Neuronal stem cell (in vitro differentiated cells): ENCODE results near the gene RGP1.
A peak's percentile ranks its signal among the peaks of the same experiment; 100 is the strongest.

Experiments used
- DNase-seq: peaks from one replicate; pipeline ENCODE4 v3.0.0-alpha.2; 2013; ENCODE audit warnings: low spot score
- H2AFZ ChIP-seq: one replicate; pipeline ENCODE4 v1.6.1; 2013; ENCODE audit warnings: mild to moderate bottlenecking, low read length, inconsistent platforms
- H2AK5ac ChIP-seq: 2 replicates; pipeline ENCODE4 v1.6.1; 2013; ENCODE audit warnings: low read depth, mild to moderate bottlenecking, inconsistent platforms, low read length, moderate library complexity, mixed read lengths
- H2BK120ac ChIP-seq: 2 replicates; pipeline ENCODE4 v1.6.1; 2013; ENCODE audit warnings: low read depth, mild to moderate bottlenecking, inconsistent platforms, low read length, moderate library complexity, mixed read lengths
- H2BK12ac ChIP-seq: one replicate; pipeline ENCODE4 v1.6.1; 2013; ENCODE audit warnings: low read length, inconsistent platforms
- H2BK15ac ChIP-seq: 2 replicates; pipeline ENCODE4 v1.6.1; 2013; ENCODE audit warnings: mild to moderate bottlenecking, low read length, inconsistent platforms, mixed read lengths
- H2BK5ac ChIP-seq: one replicate; pipeline ENCODE4 v1.6.1; 2013; ENCODE audit warnings: inconsistent platforms, mild to moderate bottlenecking, low read length, moderate library complexity
- H3K14ac ChIP-seq: one replicate; pipeline ENCODE4 v1.6.1; 2013; ENCODE audit warnings: low read length, inconsistent platforms
- H3K18ac ChIP-seq: 2 replicates; pipeline ENCODE4 v1.6.1; 2013; ENCODE audit warnings: low read length, inconsistent platforms
- H3K23ac ChIP-seq: 2 replicates; pipeline ENCODE4 v1.6.1; 2013; ENCODE audit warnings: low read depth, mild to moderate bottlenecking, mixed read lengths, low read length, inconsistent platforms; ENCODE audit not compliant: poor library complexity
- H3K27ac ChIP-seq: replicated peaks from 3 replicates; pipeline ENCODE4 v1.5.1; 2013; ENCODE audit warnings: low read length, inconsistent platforms
- H3K27me3 ChIP-seq, 3 experiments: 2 replicates each; pipeline ENCODE4 v1.6.1; 2013; ENCODE audit warnings: low read length in 3 of 3, mild to moderate bottlenecking in 2 of 3, inconsistent platforms in 1 of 3, low read depth in 1 of 3, mixed read lengths in 1 of 3, moderate library complexity in 1 of 3; ENCODE audit not compliant: control insufficient read depth in 3 of 3, insufficient read depth in 3 of 3
- H3K36me3 ChIP-seq, 2 donors: replicated peaks in 1 of 2; 2 replicates each; pipeline ENCODE4 v1.6.1; 2013; ENCODE audit warnings: low read length in 2 of 2; ENCODE audit not compliant: control insufficient read depth in 2 of 2, insufficient read depth in 2 of 2
- H3K4ac ChIP-seq: 2 replicates; pipeline ENCODE4 v1.6.1; 2013; ENCODE audit warnings: inconsistent platforms, mild to moderate bottlenecking, low read length, moderate library complexity
- H3K4me1 ChIP-seq, 2 donors: 1 replicate in 1 of 2; 2 replicates in 1 of 2; pipeline ENCODE4 v1.6.1; 2013; ENCODE audit warnings: low read length in 2 of 2, low read depth in 1 of 2; ENCODE audit not compliant: control insufficient read depth in 2 of 2, insufficient read depth in 1 of 2
- H3K4me2 ChIP-seq: one replicate; pipeline ENCODE4 v1.6.1; 2013; ENCODE audit warnings: mild to moderate bottlenecking, low read length, inconsistent platforms; ENCODE audit not compliant: insufficient read depth, poor library complexity, severe bottlenecking
- H3K4me3 ChIP-seq, 2 donors: 2 replicates each; pipeline ENCODE4 v1.5.1; 2013; ENCODE audit warnings: low read length in 2 of 2, mild to moderate bottlenecking in 2 of 2, inconsistent platforms in 1 of 2, moderate library complexity in 1 of 2
- H3K79me1 ChIP-seq: one replicate; pipeline ENCODE4 v1.6.1; 2013; ENCODE audit warnings: low read depth, mild to moderate bottlenecking, inconsistent platforms, low read length, moderate library complexity
- H3K9ac ChIP-seq: one replicate; pipeline ENCODE4 v1.6.1; 2013; ENCODE audit warnings: mild to moderate bottlenecking, low read depth, low read length, inconsistent platforms; ENCODE audit not compliant: poor library complexity
- H3K9me3 ChIP-seq, 2 donors: replicated peaks in 1 of 2; 2 replicates each; pipeline versions ENCODE3 to v1.6.1; 2013; ENCODE audit warnings: low read length in 2 of 2, mild to moderate bottlenecking in 2 of 2, inconsistent platforms in 1 of 2, low read depth in 1 of 2, mixed read lengths in 1 of 2, moderate library complexity in 1 of 2; ENCODE audit not compliant: control insufficient read depth in 2 of 2, insufficient read depth in 1 of 2
- H4K8ac ChIP-seq: one replicate; pipeline ENCODE4 v1.6.1; 2013; ENCODE audit warnings: low read depth, mild to moderate bottlenecking, inconsistent platforms, low read length, moderate library complexity
- H4K91ac ChIP-seq: one replicate; pipeline ENCODE4 v1.6.1; 2013; ENCODE audit warnings: low read length, low read depth, mild to moderate bottlenecking, inconsistent platforms; ENCODE audit not compliant: poor library complexity
- WGBS, 2 donors: extraction: QIAGEN DNeasy Blood & Tissue Kit; methylation state at CpG; one replicate each; pipeline ENCODE4 v1.1.7; 2013; ENCODE audit warnings: missing lambda C conversion rate in 2 of 2, mixed read lengths in 1 of 2; ENCODE audit not compliant: insufficient read length in 2 of 2, insufficient replicate concordance in 1 of 2; ENCODE audit errors: extremely low coverage in 2 of 2; 5-methylcytosine and 5-hydroxymethylcytosine counted together

RGP1 gene

GRCh38 chr9:35758475-35759050 is 9.5 kb downstream of the RGP1 start:
- no peak overlapping the region for H2BK12ac ChIP-seq
- peaks cover 6 to 32% of the 10 kb centered on the region in 2 donors for H3K36me3 ChIP-seq
- H3K14ac ChIP-seq = no peak overlapping the region
- H3K9ac ChIP-seq = no peak overlapping the region
- no peak overlapping the region for H4K8ac ChIP-seq
- H3K9me3 ChIP-seq = no peaks in the 10 kb centered on the region
- H4K91ac ChIP-seq = no peak overlapping the region
- no peak overlapping the region for H2AFZ ChIP-seq
- H3K4me2 ChIP-seq = no peak overlapping the region
- no peaks in the 10 kb centered on the region for H3K27me3 ChIP-seq
- no peak overlapping the region for H2AK5ac ChIP-seq
- H2BK5ac ChIP-seq = no peak overlapping the region
- H2BK120ac ChIP-seq = no peak overlapping the region
- 89% methylated on average over 1 of the region's 3 CpGs; no CpG with 5 or more reads in 1 of the 2 donors for WGBS, 2 donors
- no peak for DNase-seq
- H3K4me1 ChIP-seq = peaks cover 3 to 5% of the 10 kb centered on the region in 2 donors
- no peak overlapping the region for H2BK15ac ChIP-seq
- no peak overlapping the region for H3K4ac ChIP-seq
- no peak overlapping the region for H3K23ac ChIP-seq
- no peak overlapping the region for H3K4me3 ChIP-seq
- H3K79me1 ChIP-seq = peaks cover 2% of the 10 kb centered on the region
- no peak overlapping the region for H3K27ac ChIP-seq
- no peak overlapping the region for H3K18ac ChIP-seq

DNA sequence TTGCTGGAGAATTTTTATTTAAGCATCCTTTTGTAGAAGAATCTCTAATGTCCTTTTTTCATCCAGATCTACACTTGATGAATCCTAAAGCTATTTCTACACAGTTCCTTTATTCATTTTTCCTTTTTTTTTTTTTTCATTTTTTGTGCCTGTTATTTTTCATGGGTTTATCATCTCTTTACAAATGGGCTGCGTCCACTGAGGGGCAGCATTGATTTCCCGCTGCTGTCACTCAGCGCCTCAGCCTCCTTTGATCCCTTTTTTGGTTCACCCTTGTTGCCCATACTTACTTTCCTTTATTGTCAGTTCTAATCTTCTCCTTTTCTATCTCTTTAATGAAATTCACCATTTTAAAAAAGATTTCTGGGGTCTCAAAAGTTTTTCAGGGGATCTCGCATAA is 10.7 kb downstream of the RGP1 start:
- H3K9ac ChIP-seq = no peak overlapping the region
- H3K18ac ChIP-seq = no peak overlapping the region
- H4K8ac ChIP-seq = no peak overlapping the region
- H3K14ac ChIP-seq = no peak overlapping the region
- H3K27ac ChIP-seq = no peak overlapping the region
- H3K79me1 ChIP-seq = peaks cover 2% of the 10 kb centered on the region
- peaks cover 3 to 5% of the 10 kb centered on the region in 2 donors for H3K4me1 ChIP-seq
- no peak overlapping the region for H3K4ac ChIP-seq
- no peak overlapping the region for H2AK5ac ChIP-seq
- no peak overlapping the region for H3K23ac ChIP-seq
- H2BK5ac ChIP-seq = no peak overlapping the region
- H3K9me3 ChIP-seq = no peaks in the 10 kb centered on the region
- H2AFZ ChIP-seq = no peak overlapping the region
- H3K4me2 ChIP-seq = no peak overlapping the region
- H3K27me3 ChIP-seq = no peaks in the 10 kb centered on the region
- H3K36me3 ChIP-seq = peaks cover 0 to 19% of the 10 kb centered on the region in 2 donors
- WGBS, 2 donors = no CpG with 5 or more reads among the region's 4 CpGs
- no peak overlapping the region for H2BK12ac ChIP-seq
- H4K91ac ChIP-seq = no peak overlapping the region
- DNase-seq = no peak
- H3K4me3 ChIP-seq = no peak overlapping the region
- H2BK120ac ChIP-seq = no peak overlapping the region
- no peak overlapping the region for H2BK15ac ChIP-seq

DNA sequence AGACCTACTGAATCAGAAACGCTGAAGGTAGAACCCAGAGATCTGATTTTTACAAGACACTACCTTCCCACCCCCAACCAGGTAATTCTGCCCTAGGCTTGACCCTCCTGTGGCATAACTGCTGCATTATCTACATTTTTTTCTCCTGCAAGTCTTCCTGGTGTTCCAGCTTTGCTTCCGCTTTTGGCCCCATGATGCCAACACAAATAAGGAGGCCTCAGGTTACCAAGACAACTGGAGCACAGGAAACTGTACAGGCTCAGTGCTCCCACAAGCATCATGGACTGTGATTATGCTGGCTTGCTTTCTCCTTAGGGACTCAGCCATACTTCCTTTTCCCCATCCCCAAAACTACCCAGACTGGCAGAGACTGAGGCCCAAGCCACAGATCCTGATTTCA is 11.6 kb downstream of the RGP1 start:
- H2BK5ac ChIP-seq = no peak overlapping the region
- H3K27me3 ChIP-seq = no peaks in the 10 kb centered on the region
- no peak overlapping the region for H2AK5ac ChIP-seq
- H3K18ac ChIP-seq = no peak overlapping the region
- no peak overlapping the region for H3K4me2 ChIP-seq
- no peak overlapping the region for H4K8ac ChIP-seq
- no peak overlapping the region for H4K91ac ChIP-seq
- H3K36me3 ChIP-seq = peaks cover 0 to 11% of the 10 kb centered on the region in 2 donors
- no peak overlapping the region for H2AFZ ChIP-seq
- H3K79me1 ChIP-seq = peaks cover 2% of the 10 kb centered on the region
- no peak overlapping the region for H3K4me3 ChIP-seq
- H2BK120ac ChIP-seq = no peak overlapping the region
- H2BK12ac ChIP-seq = no peak overlapping the region
- no peak overlapping the region for H3K4ac ChIP-seq
- no peaks in the 10 kb centered on the region for H3K9me3 ChIP-seq
- no peak overlapping the region for H2BK15ac ChIP-seq
- DNase-seq = no peak
- H3K23ac ChIP-seq = no peak overlapping the region
- H3K4me1 ChIP-seq = peaks cover 3 to 5% of the 10 kb centered on the region in 2 donors
- H3K27ac ChIP-seq = peak overlapping the region; percentile 8
- H3K9ac ChIP-seq = no peak overlapping the region
- H3K14ac ChIP-seq = no peak overlapping the region
- no CpG with 5 or more reads among the region's 2 CpGs for WGBS, 2 donors

- no peak overlapping the region for H3K27ac ChIP-seq
- H3K36me3 ChIP-seq = no peaks in the 10 kb centered on the region
- no CpG with 5 or more reads among the region's 2 CpGs for WGBS, 2 donors
- H3K4me1 ChIP-seq = peaks cover 3 to 5% of the 10 kb centered on the region in 2 donors
- H3K23ac ChIP-seq = no peak overlapping the region
- H3K4ac ChIP-seq = no peak overlapping the region
- no peak overlapping the region for H4K8ac ChIP-seq
- H3K18ac ChIP-seq = no peak overlapping the region
- H2AK5ac ChIP-seq = no peak overlapping the region
- no peak overlapping the region for H3K4me3 ChIP-seq
- H2BK15ac ChIP-seq = no peak overlapping the region
- DNase-seq = no peak
- H3K79me1 ChIP-seq = peaks cover 2% of the 10 kb centered on the region
- no peak overlapping the region for H2BK120ac ChIP-seq
- H3K14ac ChIP-seq = no peak overlapping the region
- no peak overlapping the region for H3K4me2 ChIP-seq
- no peak overlapping the region for H2BK5ac ChIP-seq
- no peaks in the 10 kb centered on the region for H3K27me3 ChIP-seq
- H3K9me3 ChIP-seq = no peaks in the 10 kb centered on the region
- H2AFZ ChIP-seq = no peak overlapping the region
- H2BK12ac ChIP-seq = no peak overlapping the region
- H4K91ac ChIP-seq = no peak overlapping the region
- no peak overlapping the region for H3K9ac ChIP-seq
Measured at GRCh38 chr9:35763181-35763580, 14.1 kb downstream of the RGP1 start.
